ENCODE measurements around the gene RHD.
"Not testable (repeated sequence)": the region's sequence is repeated elsewhere in the genome, so short reads cannot be mapped to it uniquely, and the experiment has no call there.

The RHD gene

DNA sequence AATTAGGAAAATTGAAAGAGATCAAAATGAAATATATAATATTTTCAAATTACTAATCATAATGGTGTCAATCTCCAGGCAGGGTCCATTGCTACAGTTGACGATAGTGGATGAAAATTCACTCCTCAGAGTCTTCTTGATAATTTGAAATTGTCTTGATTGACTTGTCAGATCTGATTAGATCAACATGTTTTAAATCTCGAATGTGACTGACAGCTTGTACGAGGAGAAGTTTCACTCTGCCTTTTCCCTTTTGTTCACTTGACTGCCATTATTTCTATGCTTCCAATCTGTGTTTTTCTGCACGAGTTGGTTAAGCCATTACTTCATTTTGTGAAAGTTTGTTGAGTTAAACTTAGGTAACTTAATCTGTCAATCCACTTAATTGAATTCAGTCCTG, 3.3 kb downstream of the RHD start:
- H3K4me3 Mint-ChIP-seq, H3K27me3 Mint-ChIP-seq: not testable (repeated sequence)

DNA sequence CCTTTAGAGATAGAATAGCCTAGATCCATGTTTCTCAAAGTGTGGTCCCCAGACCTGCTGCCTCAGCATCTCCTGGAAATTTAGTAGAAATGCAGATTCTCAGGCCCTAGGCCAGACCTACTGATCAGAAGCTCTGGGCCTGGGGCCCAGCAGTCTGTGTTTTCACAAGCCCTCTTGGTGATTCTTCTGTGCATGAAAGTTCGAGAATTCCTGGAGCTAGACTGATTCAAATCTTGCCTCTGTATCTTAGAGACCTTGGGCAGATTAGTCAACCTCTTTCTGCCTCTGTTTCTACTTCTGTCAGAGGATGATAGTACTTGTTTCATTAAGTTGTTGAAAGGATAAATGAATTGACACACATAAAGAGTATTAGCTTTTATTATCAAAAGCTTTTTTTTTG, 5.0 kb downstream of the RHD start:
- not testable (repeated sequence) for H3K4me3 Mint-ChIP-seq

More for the DNA sequence above, 3.3 kb downstream of the RHD start:
- H3K9me3 Mint-ChIP-seq; H3K36me3 Mint-ChIP-seq (ENCODE audit: low read depth); H3K27ac Mint-ChIP-seq; H3K4me1 Mint-ChIP-seq (ENCODE audit: low read depth); intact Hi-C loops (cut with micrococcal nuclease): not testable (repeated sequence)

DNA sequence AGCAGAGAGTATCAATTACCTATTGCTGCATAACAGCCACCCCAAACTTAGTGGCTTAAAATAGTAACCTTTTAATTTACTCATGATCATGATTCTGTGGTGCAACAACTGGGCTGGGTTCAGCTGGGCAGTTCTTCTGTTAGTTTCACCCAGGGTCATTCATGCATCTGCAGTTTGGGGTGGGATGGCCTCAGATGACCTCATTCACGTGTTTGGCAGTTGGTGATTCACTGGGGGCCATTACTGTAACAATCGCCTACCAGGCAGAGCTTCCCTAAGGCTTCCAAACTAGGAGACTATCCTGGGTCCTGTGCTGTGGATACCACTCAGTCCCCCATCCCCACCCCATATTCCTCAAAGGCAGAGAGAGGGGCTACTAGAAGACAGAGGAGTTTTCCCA, 6.0 kb downstream of the RHD start:
- H3K4me3 Mint-ChIP-seq; intact Hi-C loops (cut with micrococcal nuclease); H3K27me3 Mint-ChIP-seq; H3K36me3 Mint-ChIP-seq (ENCODE audit: low read depth); H3K9me3 Mint-ChIP-seq; H3K27ac Mint-ChIP-seq; H3K4me1 Mint-ChIP-seq (ENCODE audit: low read depth): not testable (repeated sequence)

More for the DNA sequence above, 5.0 kb downstream of the RHD start:
- H3K9me3 Mint-ChIP-seq; H3K4me1 Mint-ChIP-seq (ENCODE audit: low read depth); H3K27ac Mint-ChIP-seq; intact Hi-C loops (cut with micrococcal nuclease); H3K27me3 Mint-ChIP-seq; H3K36me3 Mint-ChIP-seq (ENCODE audit: low read depth): not testable (repeated sequence)

- intact Hi-C loops (cut with micrococcal nuclease); H3K4me1 Mint-ChIP-seq (ENCODE audit: low read depth); H3K9me3 Mint-ChIP-seq; H3K36me3 Mint-ChIP-seq (ENCODE audit: low read depth); H3K27me3 Mint-ChIP-seq; H3K27ac Mint-ChIP-seq; H3K4me3 Mint-ChIP-seq: not testable (repeated sequence)
These were observed 6.5 kb downstream of the RHD start for GRCh38 chr1:25278790-25279189.

GRCh38 chr1:25279693-25280111, 7.4 kb downstream of the RHD start:
- intact Hi-C loops (cut with micrococcal nuclease); H3K9me3 Mint-ChIP-seq; H3K4me3 Mint-ChIP-seq; H3K27ac Mint-ChIP-seq; H3K36me3 Mint-ChIP-seq (ENCODE audit: low read depth); H3K4me1 Mint-ChIP-seq (ENCODE audit: low read depth); H3K27me3 Mint-ChIP-seq: not testable (repeated sequence)

GRCh38 chr1:25285862-25286261, 13.6 kb downstream of the RHD start:
- H3K9me3 Mint-ChIP-seq; H3K27ac Mint-ChIP-seq; H3K27me3 Mint-ChIP-seq; H3K36me3 Mint-ChIP-seq (ENCODE audit: low read depth); intact Hi-C loops (cut with micrococcal nuclease); H3K4me3 Mint-ChIP-seq; H3K4me1 Mint-ChIP-seq (ENCODE audit: low read depth): not testable (repeated sequence)

DNA sequence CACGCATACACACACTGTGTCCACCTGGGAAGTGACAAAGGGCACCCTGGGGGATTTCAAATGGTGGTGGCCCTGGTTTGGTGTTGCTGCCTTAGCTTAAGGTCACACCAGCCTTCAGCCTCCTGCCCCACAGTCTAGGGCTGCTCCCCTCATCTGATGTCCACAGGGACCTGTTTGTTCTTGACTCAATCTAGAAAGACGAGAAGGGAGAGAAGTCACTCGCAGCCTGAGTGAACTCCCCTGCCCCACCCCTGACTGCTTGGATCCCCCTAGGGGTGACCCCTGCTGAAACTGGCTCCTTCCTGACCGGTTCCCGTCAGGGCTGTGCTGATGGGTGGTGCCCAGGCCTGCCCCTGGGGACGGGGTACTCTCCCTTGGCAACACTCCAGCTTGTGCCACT, 14.9 kb downstream of the RHD start:
- H3K27me3 Mint-ChIP-seq; H3K36me3 Mint-ChIP-seq (ENCODE audit: low read depth); H3K4me1 Mint-ChIP-seq (ENCODE audit: low read depth); H3K27ac Mint-ChIP-seq; H3K4me3 Mint-ChIP-seq; intact Hi-C loops (cut with micrococcal nuclease); H3K9me3 Mint-ChIP-seq: not testable (repeated sequence)

DNA sequence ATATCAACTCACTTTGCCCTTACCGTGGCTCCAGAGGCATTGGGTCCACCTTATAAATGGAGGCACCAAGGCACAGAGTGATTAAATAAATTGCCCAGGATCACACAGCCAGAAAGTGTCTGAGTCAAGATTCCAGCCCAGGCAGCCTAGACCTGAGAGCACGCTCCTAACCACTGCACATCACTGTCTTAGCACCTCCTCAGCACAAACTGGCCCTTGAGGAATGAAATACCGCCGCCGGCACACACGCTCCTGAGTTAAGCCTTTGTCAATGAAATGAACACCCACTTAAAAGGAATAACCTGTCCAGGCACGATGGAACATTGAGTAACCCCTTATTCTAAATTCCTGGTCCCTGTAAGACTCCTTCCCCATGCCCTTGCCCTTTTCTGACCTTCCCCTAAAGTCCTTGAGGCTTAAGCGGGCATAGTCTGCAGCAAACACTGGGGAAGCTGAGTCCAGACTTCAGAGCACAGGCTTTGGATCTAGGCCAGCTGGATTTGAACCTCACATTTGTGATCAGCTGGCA, 16.3 kb downstream of the RHD start:
- H3K4me3 Mint-ChIP-seq; intact Hi-C loops (cut with micrococcal nuclease); H3K27ac Mint-ChIP-seq: not testable (repeated sequence)

DNA sequence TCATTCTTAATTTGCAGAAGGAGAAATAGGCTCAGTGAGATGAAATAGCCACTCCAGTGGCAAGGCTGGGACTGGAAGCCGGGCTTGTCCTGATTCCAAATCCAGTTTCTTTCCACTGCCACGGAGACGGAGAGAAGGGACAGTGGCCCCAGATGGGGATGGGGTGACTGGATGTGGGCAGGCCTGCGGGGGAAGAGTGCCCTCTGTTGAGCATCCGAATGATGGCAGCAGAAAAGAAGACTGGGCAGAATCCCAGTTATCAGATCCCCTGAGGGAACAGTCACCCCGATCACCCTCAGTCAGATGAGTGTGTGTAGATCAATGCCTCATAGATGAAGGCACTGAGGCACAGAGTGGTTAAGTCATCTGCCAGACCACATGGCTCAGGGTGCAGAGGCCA, 17.7 kb downstream of the RHD start:
- H3K27ac Mint-ChIP-seq; H3K4me3 Mint-ChIP-seq; H3K9me3 Mint-ChIP-seq; H3K27me3 Mint-ChIP-seq; H3K36me3 Mint-ChIP-seq (ENCODE audit: low read depth); intact Hi-C loops (cut with micrococcal nuclease); H3K4me1 Mint-ChIP-seq (ENCODE audit: low read depth): not testable (repeated sequence)

More for the DNA sequence above, 16.3 kb downstream of the RHD start:
- not testable (repeated sequence) for H3K4me1 Mint-ChIP-seq (ENCODE audit: low read depth); H3K9me3 Mint-ChIP-seq; H3K27me3 Mint-ChIP-seq; H3K36me3 Mint-ChIP-seq (ENCODE audit: low read depth)

DNA sequence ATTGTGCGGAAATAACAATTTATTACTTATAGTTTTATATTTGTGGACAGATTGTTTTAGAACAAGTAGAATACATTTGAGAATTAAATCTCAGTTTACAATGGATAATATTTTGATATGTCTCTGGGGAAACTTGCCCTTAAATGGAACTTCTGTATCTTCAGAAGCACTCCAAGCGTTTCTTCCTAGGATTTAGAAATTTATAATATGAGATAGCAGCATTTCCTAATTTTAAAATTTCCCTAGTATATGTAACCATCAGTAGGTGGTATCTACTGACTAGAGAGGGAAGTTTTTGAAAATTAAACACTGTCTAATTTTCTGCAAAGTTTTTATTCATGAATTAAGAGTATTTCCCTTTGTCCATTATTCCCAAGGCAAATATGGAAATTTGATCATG, 21.1 kb downstream of the RHD start:
- H3K9me3 Mint-ChIP-seq; intact Hi-C loops (cut with micrococcal nuclease); H3K27ac Mint-ChIP-seq; H3K4me1 Mint-ChIP-seq (ENCODE audit: low read depth); H3K4me3 Mint-ChIP-seq; H3K27me3 Mint-ChIP-seq; H3K36me3 Mint-ChIP-seq (ENCODE audit: low read depth): not testable (repeated sequence)

GRCh38 chr1:25294889-25295826, 22.8 kb downstream of the RHD start:
- H3K4me1 Mint-ChIP-seq (ENCODE audit: low read depth); H3K27me3 Mint-ChIP-seq; intact Hi-C loops (cut with micrococcal nuclease); H3K36me3 Mint-ChIP-seq (ENCODE audit: low read depth); H3K27ac Mint-ChIP-seq; H3K9me3 Mint-ChIP-seq; H3K4me3 Mint-ChIP-seq: not testable (repeated sequence)

DNA sequence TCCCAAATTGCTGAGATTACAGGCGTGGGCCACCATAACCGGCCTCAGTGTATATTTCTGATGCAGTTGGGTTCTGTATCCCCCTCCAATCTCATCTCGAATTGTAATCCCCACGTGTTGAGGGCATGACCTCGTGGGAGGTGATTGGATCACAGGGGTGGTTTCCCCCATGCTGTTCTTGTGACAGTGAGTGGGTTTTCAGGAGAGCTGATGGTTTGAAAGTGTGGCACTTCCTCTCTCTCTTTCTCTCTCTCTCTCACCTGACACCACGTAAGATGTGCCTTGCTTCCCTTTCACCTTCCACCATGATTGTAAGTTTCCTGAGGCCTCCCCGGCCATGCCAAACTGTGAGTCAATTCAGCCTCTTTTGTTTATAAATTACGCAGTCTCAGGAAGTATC, 24.2 kb downstream of the RHD start:
- H3K4me3 Mint-ChIP-seq; H3K36me3 Mint-ChIP-seq (ENCODE audit: low read depth); H3K9me3 Mint-ChIP-seq; H3K4me1 Mint-ChIP-seq (ENCODE audit: low read depth); H3K27me3 Mint-ChIP-seq; intact Hi-C loops (cut with micrococcal nuclease); H3K27ac Mint-ChIP-seq: not testable (repeated sequence)

GRCh38 chr1:25300729-25301128, 28.4 kb downstream of the RHD start:
- H3K4me3 Mint-ChIP-seq; H3K4me1 Mint-ChIP-seq (ENCODE audit: low read depth); H3K27me3 Mint-ChIP-seq; H3K27ac Mint-ChIP-seq; H3K36me3 Mint-ChIP-seq (ENCODE audit: low read depth); intact Hi-C loops (cut with micrococcal nuclease); H3K9me3 Mint-ChIP-seq: not testable (repeated sequence)

DNA sequence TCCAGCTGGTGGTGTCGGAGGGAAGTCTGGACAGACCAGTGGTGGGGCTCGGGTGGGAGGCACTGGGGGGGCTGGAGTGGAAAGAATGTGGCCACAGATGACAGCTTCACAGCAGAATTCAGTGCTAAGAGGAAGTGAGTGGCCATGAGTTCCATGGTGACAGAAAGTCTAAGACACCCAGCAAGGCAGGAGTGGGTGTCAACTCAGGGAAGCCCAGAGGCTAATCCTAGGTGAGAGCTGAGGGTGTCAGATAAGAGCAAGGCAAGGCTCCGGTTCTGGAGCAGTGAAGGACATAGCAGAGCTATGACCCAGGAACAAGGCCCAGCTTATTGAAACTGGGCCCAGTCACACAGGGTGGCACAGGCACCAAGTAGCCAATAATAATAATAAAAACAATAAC, 30.0 kb downstream of the RHD start:
- H3K4me1 Mint-ChIP-seq (ENCODE audit: low read depth); intact Hi-C loops (cut with micrococcal nuclease); H3K9me3 Mint-ChIP-seq; H3K27me3 Mint-ChIP-seq; H3K4me3 Mint-ChIP-seq; H3K27ac Mint-ChIP-seq; H3K36me3 Mint-ChIP-seq (ENCODE audit: low read depth): not testable (repeated sequence)

DNA sequence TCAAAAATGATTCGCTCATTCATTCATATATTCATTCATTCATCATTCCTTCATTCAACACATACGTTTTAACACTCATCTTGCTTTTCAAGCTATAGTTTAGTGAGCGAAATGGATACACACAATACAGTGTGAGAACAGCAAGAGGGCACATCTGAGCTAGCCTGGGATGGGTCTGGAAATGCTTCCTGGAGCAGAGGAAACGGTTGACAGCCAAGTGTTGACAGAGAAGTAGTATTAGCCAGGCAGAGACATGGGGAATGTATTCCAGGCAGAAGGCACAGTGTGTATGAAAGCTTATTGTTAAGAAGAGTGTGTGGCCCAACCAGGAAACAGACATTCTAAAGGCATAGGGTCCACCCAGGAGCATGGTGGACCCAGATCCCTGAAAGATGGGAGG, 32.6 kb downstream of the RHD start:
- H3K27ac Mint-ChIP-seq; H3K9me3 Mint-ChIP-seq; H3K27me3 Mint-ChIP-seq; H3K36me3 Mint-ChIP-seq (ENCODE audit: low read depth); H3K4me3 Mint-ChIP-seq; intact Hi-C loops (cut with micrococcal nuclease); H3K4me1 Mint-ChIP-seq (ENCODE audit: low read depth): not testable (repeated sequence)

All from dendritic cell treated with granulocyte-macrophage colony-stimulating factor and Interleukin-4, amounts not matched to agents 40 ng/mL and 50 ng/mL, for 4 days (primary cell).